DOHH2 (cell line): ENCODE measurements around the gene SH3D19.

Source experiments
- CTCF ChIP-seq: fragments of 200-600 bp; sonication (generic); IDR thresholded peaks from one replicate; pipeline ENCODE4 v1.5.1; 2014; ENCODE audit warnings: antibody characterized with exemption, mild to moderate bottlenecking, low read depth, low read length; ENCODE audit not compliant: poor library complexity, severe bottlenecking
- EZH2phosphoT487 ChIP-seq: fragments of 200-600 bp; sonication (generic); IDR thresholded peaks from 2 replicates; pipeline ENCODE4 v1.6.1; 2017; ENCODE audit warnings: borderline replicate concordance, mild to moderate bottlenecking, antibody characterized with exemption, low read length, moderate library complexity, mixed read lengths

GRCh38 chr4:151319490-151319889, 5.9 kb downstream of the SH3D19 start:
- TF ChIP-seq EZH2phosphoT487 (no peak), CTCF (no peak)
